Liver (tissue), 9 donors: ENCODE measurements around the gene DNMT3A. TPM values are rescaled to one million over a fixed set of nuclear protein-coding genes. Genes with fewer than 3 reads are reported as not detected.

Experiments used
- DNase-seq: peaks from one replicate; pipeline ENCODE4 v3.0.0-alpha.2; 2017; ENCODE audit warnings: low spot score
- H3K27ac ChIP-seq, 2 donors: one replicate each; pipeline ENCODE4 v1.7.0; 2013; ENCODE audit warnings: inconsistent platforms in 2 of 2, low read length in 2 of 2, control low read depth in 1 of 2, low read depth in 1 of 2, mild to moderate bottlenecking in 1 of 2
- H3K27me3 ChIP-seq, 4 donors: one replicate each; pipeline versions ENCODE4 v1.6.1 to v1.7.0; 2013; ENCODE audit warnings: low read length in 3 of 4, inconsistent platforms in 1 of 4, mild to moderate bottlenecking in 1 of 4, moderate library complexity in 1 of 4; ENCODE audit not compliant: control insufficient read depth in 4 of 4, insufficient read depth in 4 of 4
- H3K36me3 ChIP-seq, 4 donors: one replicate each; pipeline versions ENCODE4 v1.6.1 to v1.7.0; 2013; ENCODE audit warnings: low read length in 3 of 4, mild to moderate bottlenecking in 3 of 4, low read depth in 1 of 4, moderate library complexity in 1 of 4; ENCODE audit not compliant: control insufficient read depth in 4 of 4, insufficient read depth in 3 of 4
- H3K4me1 ChIP-seq, 4 donors: one replicate each; pipeline versions ENCODE4 v1.6.1 to v1.7.0; 2013; ENCODE audit warnings: low read length in 3 of 4, mild to moderate bottlenecking in 3 of 4, moderate library complexity in 1 of 4; ENCODE audit not compliant: control insufficient read depth in 4 of 4, insufficient read depth in 4 of 4
- H3K4me3 ChIP-seq, 3 donors: one replicate each; pipeline versions ENCODE4 v1.6.1 to v1.7.0; 2013; ENCODE audit warnings: low read length in 3 of 3, control low read depth in 1 of 3, low read depth in 1 of 3, mild to moderate bottlenecking in 1 of 3
- H3K9ac ChIP-seq, 2 donors: one replicate each; pipeline ENCODE4 v1.7.0; 2013; ENCODE audit warnings: low read length in 2 of 2, mild to moderate bottlenecking in 2 of 2, moderate library complexity in 2 of 2, control low read depth in 1 of 2, low read depth in 1 of 2
- H3K9me3 ChIP-seq, 4 donors: one replicate each; pipeline versions ENCODE4 v1.6.1 to v1.7.0; 2013; ENCODE audit warnings: low read length in 3 of 4; ENCODE audit not compliant: control insufficient read depth in 4 of 4
- EGR1 ChIP-seq, 2 donors: IDR thresholded peaks; 2 replicates each; pipeline ENCODE4 v1.6.1; 2016 to 2018; ENCODE audit warnings: antibody characterized with exemption in 2 of 2, low read depth in 2 of 2
- FOXA1 ChIP-seq: IDR thresholded peaks from 2 replicates; pipeline ENCODE4 v1.6.1; 2016; ENCODE audit warnings: antibody characterized with exemption
- FOXA2 ChIP-seq: IDR thresholded peaks from 2 replicates; pipeline ENCODE4 v1.6.1; 2016; ENCODE audit warnings: antibody characterized with exemption
- GABPA ChIP-seq, 2 donors: IDR thresholded peaks in 1 of 2; conservative IDR thresholded peaks in 1 of 2; 2 replicates each; pipeline ENCODE4 v1.6.1; 2016; ENCODE audit warnings: antibody characterized with exemption in 2 of 2, mild to moderate bottlenecking in 1 of 2, moderate library complexity in 1 of 2
- HNF4A ChIP-seq, 2 donors: conservative IDR thresholded peaks; 2 replicates each; pipeline ENCODE4 v1.6.1; 2016; ENCODE audit warnings: antibody characterized with exemption in 2 of 2, mild to moderate bottlenecking in 2 of 2
- HNF4G ChIP-seq: IDR thresholded peaks from 2 replicates; pipeline ENCODE4 v1.6.1; 2016; ENCODE audit warnings: antibody characterized with exemption
- JUND ChIP-seq, 2 donors: IDR thresholded peaks; 2 replicates each; pipeline ENCODE4 v1.6.1; 2016; ENCODE audit warnings: antibody characterized with exemption in 2 of 2
- NR2F2 ChIP-seq: IDR thresholded peaks from 2 replicates; pipeline ENCODE4 v1.6.1; 2016; ENCODE audit warnings: antibody characterized with exemption
- RAD21 ChIP-seq, 2 donors: IDR thresholded peaks; 2 replicates each; pipeline ENCODE4 v1.6.1; 2016; ENCODE audit warnings: antibody characterized with exemption in 2 of 2, mild to moderate bottlenecking in 2 of 2
- RXRA ChIP-seq, 2 donors: IDR thresholded peaks; 2 replicates each; pipeline ENCODE4 v1.6.1; 2017 to 2018; ENCODE audit warnings: antibody characterized with exemption in 2 of 2, mild to moderate bottlenecking in 1 of 2
- SP1 ChIP-seq: IDR thresholded peaks from 2 replicates; pipeline ENCODE4 v1.6.1; 2018; ENCODE audit warnings: antibody characterized with exemption, mild to moderate bottlenecking
- TAF1 ChIP-seq: conservative IDR thresholded peaks from 2 replicates; pipeline ENCODE4 v1.6.1; 2016; ENCODE audit warnings: antibody characterized with exemption, mild to moderate bottlenecking
- YY1 ChIP-seq: IDR thresholded peaks from 2 replicates; pipeline ENCODE4 v1.6.1; 2016; ENCODE audit warnings: antibody characterized with exemption, mild to moderate bottlenecking
- WGBS: extraction: QIAGEN DNeasy Blood & Tissue Kit; methylation state at CpG from one replicate; pipeline ENCODE4 v1.1.7; 2013; 5-methylcytosine and 5-hydroxymethylcytosine counted together
- polyA plus RNA-seq, 2 donors: library from polyadenylated mRNA; stranded (reverse) in 1 of 2; unstranded in 1 of 2; fragments of 200-250 nt in 1 of 2; fragments of >200 nt in 1 of 2; fragmentation: Nextera tagmentation in 1 of 2; extraction: Ambion mirVana in 1 of 2; gene quantifications; one replicate each; pipeline versions ENCODE4 v1.2.1 to v1.2.3, GENCODE V29; 2013 to 2015
- total RNA-seq, 2 donors: library from RNA; depleted of rRNA; stranded (reverse); fragments of >200 nt; gene quantifications; one replicate each; pipeline ENCODE4 v1.2.3, GENCODE V29; 2014
- TF ChIP-seq, protein P1 (sequence below): fragments of 150-350 bp; IDR thresholded peaks from 2 replicates; pipeline ENCODE4 v1.5.1; 2017; ENCODE audit warnings: improper control_type of control experiment, low read depth, low read length; ENCODE audit not compliant: missing input control
- TF ChIP-seq, protein P2 (sequence below): IDR thresholded peaks from 2 replicates; pipeline ENCODE4 v1.6.1; 2016; ENCODE audit warnings: antibody characterized with exemption
- TF ChIP-seq, protein P3 (sequence below): IDR thresholded peaks from 2 replicates; pipeline ENCODE4 v1.6.1; 2016; ENCODE audit warnings: antibody characterized with exemption, mild to moderate bottlenecking
- TF ChIP-seq, protein P4 (sequence below): IDR thresholded peaks from 2 replicates; pipeline ENCODE4 v1.6.1; 2016; ENCODE audit warnings: antibody characterized with exemption
- TF ChIP-seq, protein P5 (sequence below): IDR thresholded peaks from 2 replicates; pipeline ENCODE4 v1.6.1; 2016; ENCODE audit warnings: antibody characterized with exemption
- donor health status: healthy.
- donor health status: healthy.
- donor health status: healthy.
- donor health status: healthy.
- donor health status: healthy.

DNMT3A gene
- total and polyA plus RNA-seq, 4 donors, result 3.5 to 24.2 (median 8.1) TPM

DNA sequence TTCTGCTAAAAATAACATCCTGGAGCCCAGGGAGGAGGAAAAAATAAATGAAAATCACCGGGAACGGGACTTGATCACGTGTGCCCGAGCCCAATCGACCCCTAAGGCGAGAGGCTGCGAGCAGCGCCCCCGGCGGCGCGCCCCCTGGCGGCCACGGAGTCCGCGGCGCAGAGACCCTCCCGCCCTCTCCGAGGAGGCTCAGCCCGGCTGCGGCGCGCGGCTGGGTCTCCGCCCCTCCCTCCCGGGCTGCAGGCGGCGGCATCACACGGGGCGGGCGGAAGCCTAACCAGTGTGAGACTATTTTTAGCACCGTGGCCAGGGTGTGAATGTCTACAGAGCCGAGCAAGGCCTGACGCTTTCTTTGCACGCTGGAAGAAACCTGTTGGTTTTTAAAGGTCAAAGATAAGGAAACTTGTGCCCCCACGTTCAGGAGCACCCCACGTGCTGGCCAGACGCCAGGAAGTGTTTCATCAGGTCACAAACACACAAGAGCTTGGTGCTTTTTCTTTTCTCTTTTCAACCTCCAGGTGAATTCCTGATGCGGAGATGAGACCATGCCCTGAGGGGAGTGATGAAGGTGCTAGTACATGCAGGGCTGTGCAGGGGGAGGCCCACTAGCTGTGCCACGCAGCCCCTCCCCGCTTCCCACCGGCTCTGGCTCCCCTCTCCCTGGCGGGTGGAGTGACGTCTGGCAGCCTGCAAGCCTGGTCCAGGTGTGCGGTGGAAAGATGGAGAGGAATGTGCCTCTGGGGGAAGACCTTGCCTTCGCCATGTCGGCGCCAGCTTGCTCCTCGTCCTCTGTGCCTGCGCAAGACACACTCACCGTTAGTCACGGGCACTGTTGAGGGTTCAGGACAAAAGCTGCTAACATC is 35.3 kb upstream of the DNMT3A start:
- no peak overlapping the region for H3K27ac ChIP-seq
- TF ChIP-seq HNF4A (conservative IDR thresholded peaks at IDR 0.05), result no peak
- TF ChIP-seq, protein P1, sequence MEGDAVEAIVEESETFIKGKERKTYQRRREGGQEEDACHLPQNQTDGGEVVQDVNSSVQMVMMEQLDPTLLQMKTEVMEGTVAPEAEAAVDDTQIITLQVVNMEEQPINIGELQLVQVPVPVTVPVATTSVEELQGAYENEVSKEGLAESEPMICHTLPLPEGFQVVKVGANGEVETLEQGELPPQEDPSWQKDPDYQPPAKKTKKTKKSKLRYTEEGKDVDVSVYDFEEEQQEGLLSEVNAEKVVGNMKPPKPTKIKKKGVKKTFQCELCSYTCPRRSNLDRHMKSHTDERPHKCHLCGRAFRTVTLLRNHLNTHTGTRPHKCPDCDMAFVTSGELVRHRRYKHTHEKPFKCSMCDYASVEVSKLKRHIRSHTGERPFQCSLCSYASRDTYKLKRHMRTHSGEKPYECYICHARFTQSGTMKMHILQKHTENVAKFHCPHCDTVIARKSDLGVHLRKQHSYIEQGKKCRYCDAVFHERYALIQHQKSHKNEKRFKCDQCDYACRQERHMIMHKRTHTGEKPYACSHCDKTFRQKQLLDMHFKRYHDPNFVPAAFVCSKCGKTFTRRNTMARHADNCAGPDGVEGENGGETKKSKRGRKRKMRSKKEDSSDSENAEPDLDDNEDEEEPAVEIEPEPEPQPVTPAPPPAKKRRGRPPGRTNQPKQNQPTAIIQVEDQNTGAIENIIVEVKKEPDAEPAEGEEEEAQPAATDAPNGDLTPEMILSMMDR, result peak; percentile 78
- TF ChIP-seq, protein P2, sequence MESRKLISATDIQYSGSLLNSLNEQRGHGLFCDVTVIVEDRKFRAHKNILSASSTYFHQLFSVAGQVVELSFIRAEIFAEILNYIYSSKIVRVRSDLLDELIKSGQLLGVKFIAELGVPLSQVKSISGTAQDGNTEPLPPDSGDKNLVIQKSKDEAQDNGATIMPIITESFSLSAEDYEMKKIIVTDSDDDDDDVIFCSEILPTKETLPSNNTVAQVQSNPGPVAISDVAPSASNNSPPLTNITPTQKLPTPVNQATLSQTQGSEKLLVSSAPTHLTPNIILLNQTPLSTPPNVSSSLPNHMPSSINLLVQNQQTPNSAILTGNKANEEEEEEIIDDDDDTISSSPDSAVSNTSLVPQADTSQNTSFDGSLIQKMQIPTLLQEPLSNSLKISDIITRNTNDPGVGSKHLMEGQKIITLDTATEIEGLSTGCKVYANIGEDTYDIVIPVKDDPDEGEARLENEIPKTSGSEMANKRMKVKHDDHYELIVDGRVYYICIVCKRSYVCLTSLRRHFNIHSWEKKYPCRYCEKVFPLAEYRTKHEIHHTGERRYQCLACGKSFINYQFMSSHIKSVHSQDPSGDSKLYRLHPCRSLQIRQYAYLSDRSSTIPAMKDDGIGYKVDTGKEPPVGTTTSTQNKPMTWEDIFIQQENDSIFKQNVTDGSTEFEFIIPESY, result no peak
- no peak for TF ChIP-seq HNF4G
- peak; percentile 29 for TF ChIP-seq SP1
- peak; percentile 46 to 73 for TF ChIP-seq RAD21 (IDR thresholded peaks at IDR 0.05)
- TF ChIP-seq YY1, result no peak
- TF ChIP-seq GABPA (IDR thresholded peaks at IDR 0.05 in 1 of 2, conservative IDR thresholded peaks at IDR 0.05 in 1 of 2), result no peak
- TF ChIP-seq FOXA2, result no peak
- TF ChIP-seq, protein P3, sequence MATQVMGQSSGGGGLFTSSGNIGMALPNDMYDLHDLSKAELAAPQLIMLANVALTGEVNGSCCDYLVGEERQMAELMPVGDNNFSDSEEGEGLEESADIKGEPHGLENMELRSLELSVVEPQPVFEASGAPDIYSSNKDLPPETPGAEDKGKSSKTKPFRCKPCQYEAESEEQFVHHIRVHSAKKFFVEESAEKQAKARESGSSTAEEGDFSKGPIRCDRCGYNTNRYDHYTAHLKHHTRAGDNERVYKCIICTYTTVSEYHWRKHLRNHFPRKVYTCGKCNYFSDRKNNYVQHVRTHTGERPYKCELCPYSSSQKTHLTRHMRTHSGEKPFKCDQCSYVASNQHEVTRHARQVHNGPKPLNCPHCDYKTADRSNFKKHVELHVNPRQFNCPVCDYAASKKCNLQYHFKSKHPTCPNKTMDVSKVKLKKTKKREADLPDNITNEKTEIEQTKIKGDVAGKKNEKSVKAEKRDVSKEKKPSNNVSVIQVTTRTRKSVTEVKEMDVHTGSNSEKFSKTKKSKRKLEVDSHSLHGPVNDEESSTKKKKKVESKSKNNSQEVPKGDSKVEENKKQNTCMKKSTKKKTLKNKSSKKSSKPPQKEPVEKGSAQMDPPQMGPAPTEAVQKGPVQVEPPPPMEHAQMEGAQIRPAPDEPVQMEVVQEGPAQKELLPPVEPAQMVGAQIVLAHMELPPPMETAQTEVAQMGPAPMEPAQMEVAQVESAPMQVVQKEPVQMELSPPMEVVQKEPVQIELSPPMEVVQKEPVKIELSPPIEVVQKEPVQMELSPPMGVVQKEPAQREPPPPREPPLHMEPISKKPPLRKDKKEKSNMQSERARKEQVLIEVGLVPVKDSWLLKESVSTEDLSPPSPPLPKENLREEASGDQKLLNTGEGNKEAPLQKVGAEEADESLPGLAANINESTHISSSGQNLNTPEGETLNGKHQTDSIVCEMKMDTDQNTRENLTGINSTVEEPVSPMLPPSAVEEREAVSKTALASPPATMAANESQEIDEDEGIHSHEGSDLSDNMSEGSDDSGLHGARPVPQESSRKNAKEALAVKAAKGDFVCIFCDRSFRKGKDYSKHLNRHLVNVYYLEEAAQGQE, result peak; percentile 35
- no peak for TF ChIP-seq JUND (IDR thresholded peaks at IDR 0.05)
- TF ChIP-seq FOXA1, result no peak
- no peak for TF ChIP-seq RXRA (IDR thresholded peaks at IDR 0.05)
- no peak for TF ChIP-seq EGR1 (IDR thresholded peaks at IDR 0.05; ENCODE audit: low read depth in 2 of 2)
- TF ChIP-seq, protein P4, sequence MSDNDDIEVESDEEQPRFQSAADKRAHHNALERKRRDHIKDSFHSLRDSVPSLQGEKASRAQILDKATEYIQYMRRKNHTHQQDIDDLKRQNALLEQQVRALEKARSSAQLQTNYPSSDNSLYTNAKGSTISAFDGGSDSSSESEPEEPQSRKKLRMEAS, result no peak
- TF ChIP-seq TAF1, result no peak
- TF ChIP-seq, protein P5, sequence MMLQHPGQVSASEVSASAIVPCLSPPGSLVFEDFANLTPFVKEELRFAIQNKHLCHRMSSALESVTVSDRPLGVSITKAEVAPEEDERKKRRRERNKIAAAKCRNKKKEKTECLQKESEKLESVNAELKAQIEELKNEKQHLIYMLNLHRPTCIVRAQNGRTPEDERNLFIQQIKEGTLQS, result no peak
- TF ChIP-seq NR2F2, result no peak
- peaks cover 0 to 19% (median 9%) of the 10 kb centered on the region in 4 donors for H3K4me1 ChIP-seq
- H3K36me3 ChIP-seq, result no peaks in the 10 kb centered on the region
- no peak overlapping the region for H3K9ac ChIP-seq
- peak; percentile 76 for DNase-seq
- no peaks in the 10 kb centered on the region for H3K9me3 ChIP-seq
- 20% methylated on average over 52 of the region's 52 CpGs for WGBS
- no peaks in the 10 kb centered on the region for H3K27me3 ChIP-seq
- H3K4me3 ChIP-seq, result peak overlapping the region in 1 of 3 donors; percentile 20
